Heart left ventricle (tissue), 16 donors: ENCODE results near the gene OGDH. TPM values are rescaled to one million over a fixed set of nuclear protein-coding genes. Genes with fewer than 3 reads are reported as not detected.

ENCODE experiments used
- ATAC-seq, 4 donors: fragments of 200-7000 bp; cut with Tn5 transposase; one replicate each; pipeline ENCODE4 v1.9.1; 2020 to 2022; ENCODE audit warnings: moderate library complexity in 4 of 4, mild to moderate bottlenecking in 3 of 4, moderate number of reproducible peaks in 1 of 4
- DNase-seq, 5 donors: peaks; one replicate each; pipeline ENCODE4 v3.0.0-alpha.2; 2020
- H3K27ac ChIP-seq, 12 donors: fragments of 200-600 bp; sonication (generic) in 4 of 12; one replicate each; pipeline versions ENCODE4 v1.5.0 to v1.8.0; 2016 to 2022; ENCODE audit warnings: mild to moderate bottlenecking in 2 of 12
- H3K27me3 ChIP-seq, 9 donors: fragments of 200-600 bp; sonication (generic) in 2 of 9; one replicate each; pipeline versions ENCODE4 v1.5.1 to v1.8.0; 2016 to 2022; ENCODE audit warnings: mild to moderate bottlenecking in 3 of 9
- H3K36me3 ChIP-seq, 9 donors: fragments of 200-600 bp; sonication (generic) in 2 of 9; one replicate each; pipeline versions ENCODE4 v1.5.0 to v1.8.0; 2018 to 2022; ENCODE audit warnings: mild to moderate bottlenecking in 2 of 9
- H3K4me1 ChIP-seq, 12 donors: fragments of 200-600 bp; sonication (generic) in 4 of 12; one replicate each; pipeline versions ENCODE4 v1.5.0 to v1.8.0; 2016 to 2022; ENCODE audit warnings: mild to moderate bottlenecking in 3 of 12
- H3K4me3 ChIP-seq, 12 donors: fragments of 200-600 bp; sonication (generic) in 4 of 12; one replicate each; pipeline versions ENCODE4 v1.5.0 to v1.8.0; 2017 to 2022; ENCODE audit warnings: mild to moderate bottlenecking in 9 of 12, moderate library complexity in 4 of 12
- H3K9me3 ChIP-seq, 12 donors: fragments of 200-600 bp; sonication (generic) in 4 of 12; one replicate each; pipeline versions ENCODE4 v1.5.0 to v1.8.0; 2016 to 2022; ENCODE audit warnings: mild to moderate bottlenecking in 1 of 12
- CTCF ChIP-seq, 12 donors: fragments of 200-600 bp; sonication (generic) in 4 of 12; IDR thresholded peaks; one replicate each; pipeline versions ENCODE4 v1.5.0 to v1.8.0; 2018 to 2022; ENCODE audit warnings: antibody characterized with exemption in 12 of 12, mild to moderate bottlenecking in 5 of 12
- POLR2A ChIP-seq, 2 donors: fragments of 450-650 bp; IDR thresholded peaks; one replicate each; pipeline ENCODE4 v1.6.1; 2017; ENCODE audit warnings: antibody characterized with exemption in 2 of 2, mild to moderate bottlenecking in 2 of 2, moderate library complexity in 2 of 2
- WGBS, 4 donors: extraction: QIAGEN DNeasy Blood & Tissue Kit in 2 of 4; methylation state at CpG; one replicate each; pipeline versions ENCODE4 v1.1.5 to v1.1.7; 2013 to 2018; 5-methylcytosine and 5-hydroxymethylcytosine counted together
- intact Hi-C, 10 donors: fragments of 100-400 bp; cut with DNase I; formaldehyde crosslinking; loops; one replicate each; pipeline versions ENCODE4 v1.11.1 to v1.14.2; 2022
- polyA plus RNA-seq, 2 donors: library from polyadenylated mRNA; stranded (reverse); fragments of 200-250 nt; gene quantifications; one replicate each; pipeline ENCODE4 v1.2.3, GENCODE V29; 2013
- total RNA-seq, 9 donors: library from RNA; depleted of rRNA in 2 of 9; stranded (reverse); fragments of >200 nt in 2 of 9; fragmentation: NEBNext Ultra II Directional in 3 of 9; extraction: Animal tissue kit (Norgen Biotek cat#: 25700) in 3 of 9; gene quantifications; one replicate each; pipeline versions ENCODE4 v1.1.0 to v1.2.4, GENCODE V29; 2016 to 2023
- donor health status: ischemic (EF 13 %, LVEDD 7.1; RV severe dilation, severe dysfunction).
- donor health status: healthy with polysubstance abuse.
- donor health status: DM: no; HTN: yes; CAD: no.
- donor health status: DM: no; HTN: no; CAD: no.
- donor health status: ischemic (EF 25% LVEDD 6.9; RV normal size, moderate dysfunction).
- donor health status: ischemic (EF 25% LVEDD 5.7; RV mildly dilated, moderate dysfunction).
- donor health status: healthy.
- donor health status: DM: yes; HTN: yes; CAD: no.
- donor health status: ischemic (EF 35%, LVEDD 5.7; RV mildly dilated, moderate dysfunction).
- donor health status: nonischemic (EF 11% LVEDD 7.7; RV severe dilation, severe dysfunction).
- donor health status: DM: yes; HTN: yes; CAD: no.
- donor health status: PGD.
- donor health status: ischemic (EF 29% LVEDD 5.4; RV normal size, mild dysfunction).
- donor health status: nonischemic (EF 23%, LVEDD 6.1; RV moderate dilation, normal function).

OGDH gene
- total and polyA plus RNA-seq, 11 donors: 247 to 789 (median 633) TPM

- Histone ChIP-seq H3K27me3 (no peaks in the 10 kb centered on the region), H3K27ac (peak overlapping the region in 11 of 12 donors; percentile 53 to 100 (median 94)), H3K36me3 (peaks cover 0 to 11% (median 0%) of the 10 kb centered on the region in 9 donors), H3K4me3 (peak overlapping the region; percentile 83 to 98 (median 92)), H3K9me3 (no peaks in the 10 kb centered on the region), H3K4me1 (peaks cover 6 to 57% (median 29%) of the 10 kb centered on the region in 12 donors)
- DNase-seq (peak in 2 of 5 donors; percentile 25 to 47), ATAC-seq (no peak)
- intact Hi-C loops: loop anchor here in 7 of 10 donors (1.0 to 10.0 kb wide), 11 partner anchors 20 to 162 kb away; partner anchors contain the start of genes PPIA (in 6 of the 7), OGDH (in 4 of the 7) and H2AZ2 (in 1 of the 7)
- no peak for TF ChIP-seq POLR2A (IDR thresholded peaks at IDR 0.05)
- no peak for TF ChIP-seq CTCF (IDR thresholded peaks at IDR 0.05)
- 1 to 3% (median 2%) methylated on average over 22 to 60 of the region's 60 CpGs for WGBS, 4 donors
Measured at GRCh38 chr7:44748948-44749731, 142.7 kb downstream of the OGDH start.

DNA sequence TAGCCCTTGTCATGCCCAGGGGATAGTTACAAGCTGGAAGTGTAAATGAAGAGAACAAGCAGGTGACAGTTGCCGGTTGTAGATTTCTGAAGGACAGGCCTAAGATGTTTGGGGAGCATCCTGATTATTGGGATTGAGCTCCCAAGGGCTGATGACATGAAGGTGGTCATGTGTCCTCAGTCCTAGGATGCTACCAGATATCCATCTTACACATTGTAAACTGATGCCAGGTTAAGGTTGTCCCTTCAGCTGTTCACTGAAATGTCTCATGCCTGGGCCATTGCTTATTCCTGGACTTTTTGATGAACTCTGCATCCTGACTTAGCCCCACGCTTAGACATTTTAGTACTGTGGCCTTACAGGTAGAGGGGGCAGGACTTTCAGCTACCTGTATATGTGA lies 143.6 kb downstream of the OGDH start:
- ATAC-seq (no peak), DNase-seq (no peak)
- Histone ChIP-seq H3K9me3 (no peaks in the 10 kb centered on the region), H3K4me1 (peaks cover 6 to 62% (median 35%) of the 10 kb centered on the region in 12 donors), H3K27ac (peak overlapping the region in 7 of 12 donors; percentile 59 to 99 (median 94)), H3K27me3 (no peaks in the 10 kb centered on the region), H3K36me3 (peaks cover 0 to 11% (median 0%) of the 10 kb centered on the region in 9 donors), H3K4me3 (peak overlapping the region in 9 of 12 donors; percentile 83 to 98 (median 93))
- TF ChIP-seq POLR2A (IDR thresholded peaks at IDR 0.05): no peak
- no peak for TF ChIP-seq CTCF (IDR thresholded peaks at IDR 0.05)
- whole genome bisulfite sequencing, 4 donors: 80 to 92% (median 88%) methylated on average over 2 of the region's 2 CpGs
- intact Hi-C loops: loop anchor here in 9 of 10 donors (2.0 to 10.0 kb wide), 14 partner anchors 19 to 165 kb away; partner anchors contain the start of genes PPIA (in 6 of the 9), OGDH (in 4 of the 9), H2AZ2 (in 2 of the 9) and TMED4 (in 1 of the 9)

- WGBS, 4 donors: 85 to 93% (median 90%) methylated on average over 2 to 3 of the region's 3 CpGs
- Histone ChIP-seq H3K36me3 (peaks cover 0 to 11% (median 0%) of the 10 kb centered on the region in 9 donors), H3K27me3 (no peaks in the 10 kb centered on the region), H3K27ac (peak overlapping the region in 4 of 12 donors; percentile 7 to 94 (median 56)), H3K4me3 (peak overlapping the region in 5 of 12 donors; percentile 9 to 97 (median 92)), H3K4me1 (peaks cover 6 to 66% (median 39%) of the 10 kb centered on the region in 12 donors), H3K9me3 (no peaks in the 10 kb centered on the region)
- DNase-seq (peak in 1 of 5 donors; percentile 24), ATAC-seq (no peak)
- intact Hi-C loops: loop anchor here in 5 of 10 donors (5.0 to 10.0 kb wide), 6 partner anchors 42 to 166 kb away; partner anchors contain the start of genes H2AZ2 (in 1 of the 5), OGDH (in 1 of the 5) and TMED4 (in 1 of the 5)
- TF ChIP-seq CTCF (IDR thresholded peaks at IDR 0.05) (no peak), POLR2A (IDR thresholded peaks at IDR 0.05) (no peak)
Measured at GRCh38 chr7:44750424-44750823, 144.0 kb downstream of the OGDH start.
